DMS79 (cell line): ENCODE measurements around the gene RAB14.
"Not testable (repeated sequence)": the region's sequence is repeated elsewhere in the genome, so short reads cannot be mapped to it uniquely, and the experiment has no call there.

Experiments
- DNase-seq: peaks from one replicate; lab custom pipeline; 2025; lab: John Stamatoyannopoulos, UW

RAB14 gene

DNA sequence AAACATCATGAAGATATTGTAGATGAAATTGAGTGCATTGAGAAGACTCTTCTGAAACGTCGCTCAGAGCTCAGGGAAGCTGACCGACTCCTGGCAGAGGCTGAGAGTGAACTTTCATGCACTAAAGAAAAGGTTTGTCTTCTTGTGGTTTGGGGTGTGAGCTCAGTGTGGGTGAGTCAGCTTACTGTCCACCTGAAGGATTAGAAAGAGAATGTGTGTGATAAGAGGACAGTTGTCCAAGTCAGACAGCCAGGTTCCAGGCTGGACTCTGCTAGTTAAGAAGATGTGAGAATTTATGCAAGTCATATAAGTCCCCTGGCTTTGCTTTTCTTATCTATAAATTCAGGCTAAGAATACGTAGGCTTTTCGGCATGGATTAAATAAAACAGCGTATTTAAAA, 46.9 kb downstream of the RAB14 start:
- DNase-seq, result no peak

DNA sequence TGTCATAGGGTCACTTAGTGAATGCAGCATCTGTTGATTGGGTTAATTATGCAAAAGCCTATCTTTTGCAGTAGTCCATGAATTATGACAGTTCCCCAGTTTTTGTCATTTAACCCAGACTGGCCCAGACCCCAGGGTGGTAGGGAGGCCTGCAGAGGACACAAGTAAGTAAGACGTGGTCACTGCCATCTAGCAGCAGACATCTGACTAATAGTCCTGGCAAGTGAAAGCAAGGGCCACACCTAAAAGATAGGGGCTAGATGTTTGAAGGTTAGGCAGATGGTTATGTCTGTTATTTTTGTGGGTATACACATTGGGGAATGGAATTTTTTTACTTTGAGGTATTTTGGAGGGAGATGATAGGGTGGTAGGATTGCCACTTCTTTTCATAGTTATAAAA, 48.0 kb downstream of the RAB14 start:
- DNase-seq, result no peak

DNA sequence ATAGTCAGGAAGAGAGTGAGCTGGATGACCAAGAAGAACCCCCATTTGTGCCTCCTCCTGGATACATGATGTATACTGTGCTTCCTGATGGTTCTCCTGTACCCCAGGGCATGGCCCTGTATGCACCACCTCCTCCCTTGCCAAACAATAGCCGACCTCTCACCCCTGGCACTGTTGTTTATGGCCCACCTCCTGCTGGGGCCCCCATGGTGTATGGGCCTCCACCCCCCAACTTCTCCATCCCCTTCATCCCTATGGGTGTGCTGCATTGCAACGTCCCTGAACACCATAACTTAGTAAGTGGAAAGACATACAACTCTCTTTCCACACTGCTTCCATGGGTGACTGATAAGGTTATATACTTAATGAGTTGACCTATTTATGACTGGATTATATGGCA, 51.5 kb downstream of the RAB14 start:
- no peak for DNase-seq

DNA sequence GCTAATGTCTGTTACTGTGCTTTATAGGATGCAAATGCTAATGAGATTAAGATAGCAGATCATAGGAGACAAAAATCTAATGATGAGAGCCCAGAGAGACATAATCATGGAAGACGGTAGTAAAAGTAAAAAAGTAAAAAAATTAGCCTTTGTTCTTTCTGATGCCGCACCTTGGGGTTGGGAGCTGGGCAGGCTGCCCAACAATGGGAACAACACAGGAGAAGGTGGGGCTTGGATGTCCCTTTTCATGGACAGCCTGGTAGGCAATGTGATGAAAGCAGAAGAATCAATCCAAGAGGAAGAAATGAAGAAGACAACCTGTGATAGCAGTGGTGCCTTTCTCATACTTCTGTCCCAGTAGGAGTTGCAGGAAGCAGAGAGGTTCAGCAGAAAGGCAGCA, 57.2 kb downstream of the RAB14 start:
- DNase-seq, result no peak

DNA sequence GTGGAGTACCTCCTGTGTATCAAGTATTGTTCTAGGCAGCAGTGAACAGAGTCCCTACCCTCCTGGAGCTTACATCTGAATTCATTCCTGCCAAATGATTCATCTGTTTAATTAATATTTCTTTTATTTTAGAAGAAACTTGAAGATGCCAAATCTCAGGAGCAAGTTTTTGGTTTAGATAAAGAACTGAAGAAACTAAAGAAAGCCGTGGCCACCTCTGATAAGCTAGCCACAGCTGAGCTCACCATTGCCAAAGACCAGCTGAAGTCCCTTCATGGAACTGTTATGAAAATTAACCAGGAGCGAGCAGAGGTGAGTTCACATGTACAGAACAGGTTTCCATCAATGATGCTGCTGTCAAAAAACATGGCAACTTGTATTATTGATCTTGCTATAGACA, 57.9 kb downstream of the RAB14 start:
- DNase-seq, result no peak

DNA sequence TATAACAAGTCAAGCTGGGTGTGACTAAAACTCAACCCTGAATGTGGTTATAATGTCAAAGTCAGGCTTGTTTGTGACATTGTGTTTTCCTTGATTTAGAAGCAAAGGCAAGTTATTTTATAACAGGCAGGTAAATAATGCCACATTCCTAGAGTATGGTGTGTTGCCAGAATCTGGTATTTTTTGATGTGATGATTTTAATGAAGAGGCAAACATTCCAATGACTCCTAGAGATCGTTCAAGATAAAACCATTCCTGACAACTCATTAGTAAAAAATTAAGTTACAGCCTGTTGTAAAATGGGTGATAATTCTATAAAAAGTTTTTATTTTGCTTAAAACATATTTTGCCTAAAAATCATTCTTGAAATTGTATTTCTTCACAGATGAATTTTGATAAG, 60.0 kb downstream of the RAB14 start:
- no peak for DNase-seq

DNA sequence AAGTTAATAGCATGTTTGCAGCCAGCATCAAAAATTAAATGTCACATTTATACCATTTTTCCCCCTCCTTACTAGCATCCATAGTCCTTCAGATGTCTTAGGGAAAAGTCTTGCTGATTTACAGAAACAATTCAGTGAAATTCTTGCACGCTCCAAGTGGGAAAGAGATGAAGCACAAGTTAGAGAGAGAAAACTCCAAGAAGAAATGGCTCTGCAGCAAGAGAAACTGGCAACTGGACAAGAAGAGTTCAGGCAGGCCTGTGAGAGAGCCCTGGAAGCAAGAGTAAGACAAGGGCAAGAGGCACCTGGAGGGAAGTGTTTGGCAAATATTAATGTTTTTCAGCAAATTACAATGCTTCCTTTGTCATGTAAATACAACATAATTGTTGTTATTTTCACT, 60.4 kb downstream of the RAB14 start:
- no peak for DNase-seq

DNA sequence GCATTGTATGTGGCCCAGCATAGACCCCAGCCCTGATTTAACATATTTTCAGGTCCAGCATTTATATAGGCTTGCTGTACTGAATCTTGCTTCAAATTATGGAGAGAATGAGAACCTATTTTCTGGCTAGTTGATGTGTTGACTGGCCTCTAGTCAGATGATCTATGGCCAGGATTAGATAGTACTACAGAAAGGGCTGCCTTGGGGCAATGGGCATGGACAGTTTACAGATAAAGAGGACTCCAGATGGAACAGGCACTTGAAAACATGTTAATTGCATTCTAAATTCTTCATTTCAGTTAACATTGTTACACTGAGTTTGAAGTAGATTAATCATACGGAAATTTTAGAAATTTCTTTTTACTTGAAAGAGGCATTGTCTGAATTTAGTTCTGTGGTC, 61.5 kb downstream of the RAB14 start:
- no peak for DNase-seq

DNA sequence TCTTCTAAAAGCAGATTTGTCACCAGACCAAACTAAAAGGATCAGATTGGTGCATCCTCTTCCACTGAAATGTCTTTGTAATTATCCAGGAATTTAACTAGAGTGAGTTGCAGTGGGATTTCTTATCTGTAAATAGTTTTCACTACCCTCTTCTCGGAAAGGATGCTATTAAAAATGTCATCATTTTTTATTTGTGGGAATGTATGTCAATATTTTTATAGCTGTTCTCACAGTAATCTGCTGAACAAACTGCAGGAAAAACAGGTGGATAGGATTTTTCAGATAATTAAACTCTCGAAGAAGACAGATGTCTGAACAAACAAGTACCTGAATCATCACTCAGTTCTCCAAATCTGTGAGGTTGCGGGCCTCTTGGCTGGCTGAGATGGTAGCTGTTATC, 62.7 kb downstream of the RAB14 start:
- no peak for DNase-seq

DNA sequence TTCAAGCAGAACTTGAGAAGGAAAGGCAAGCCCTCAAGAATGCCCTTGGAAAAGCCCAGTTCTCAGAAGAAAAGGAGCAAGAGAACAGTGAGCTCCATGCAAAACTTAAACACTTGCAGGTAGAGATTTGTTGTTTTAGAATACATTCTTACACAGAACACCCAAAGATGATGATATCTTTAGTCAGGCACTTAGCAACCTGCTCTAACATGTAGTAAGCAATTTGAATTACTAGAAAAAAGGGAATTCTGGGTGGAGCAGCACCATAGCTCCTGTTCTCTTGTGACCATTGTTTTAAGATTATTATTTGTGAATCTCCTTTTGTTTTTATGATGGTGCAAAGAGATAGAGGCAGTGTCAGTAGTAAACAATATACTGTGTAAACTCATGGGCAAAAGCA, 63.1 kb downstream of the RAB14 start:
- no peak for DNase-seq

DNA sequence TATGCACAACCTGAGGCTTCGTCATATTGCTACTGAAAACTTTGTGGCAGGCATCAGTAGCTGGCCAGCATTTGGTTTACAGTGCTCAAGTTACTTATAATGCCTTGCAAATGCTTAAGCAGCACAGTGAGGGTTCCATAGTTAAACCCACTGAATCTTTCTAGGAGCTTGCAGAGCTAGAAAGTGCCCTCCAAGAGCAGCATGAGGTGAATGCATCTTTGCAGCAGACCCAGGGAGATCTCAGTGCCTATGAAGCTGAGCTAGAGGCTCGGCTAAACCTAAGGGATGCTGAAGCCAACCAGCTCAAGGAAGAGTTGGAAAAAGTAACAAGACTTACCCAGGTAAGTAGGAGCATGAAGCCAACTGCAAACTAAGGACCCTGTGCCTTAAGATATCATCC, 66.0 kb downstream of the RAB14 start:
- no peak for DNase-seq

DNA sequence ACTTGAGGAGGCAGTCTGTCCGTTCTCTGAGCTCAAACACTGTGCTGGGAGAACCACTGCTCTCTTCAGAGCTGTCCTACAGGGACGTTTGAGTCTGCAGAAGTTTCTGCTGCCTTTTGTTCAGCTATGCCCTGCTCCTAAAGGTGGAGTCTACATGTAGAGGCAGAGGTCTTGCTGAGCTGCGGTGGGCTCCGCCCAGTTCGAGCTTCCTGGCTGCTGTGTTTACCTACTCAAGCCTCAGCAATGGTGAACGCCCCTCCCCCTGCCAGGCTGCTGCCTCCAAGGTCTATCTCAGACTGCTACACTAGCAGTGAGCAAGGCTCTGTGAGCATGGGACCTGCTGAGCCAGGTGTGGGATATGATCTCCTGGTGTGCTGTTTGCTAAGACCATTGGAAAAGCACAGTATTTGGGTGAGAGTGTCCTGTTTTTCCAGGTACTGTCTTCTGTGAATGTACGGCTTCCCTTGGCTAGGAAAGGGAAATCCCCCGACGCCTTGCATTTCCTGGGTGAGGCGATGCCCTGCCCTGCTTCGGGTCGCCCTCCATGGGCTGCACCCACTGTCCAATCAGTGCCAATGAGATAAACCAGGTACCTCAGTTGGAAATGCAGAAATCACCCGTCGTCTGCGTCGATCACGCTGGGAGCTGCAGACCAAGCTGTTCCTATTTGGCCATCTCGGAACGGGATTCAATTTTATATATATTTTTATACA, 68.4 kb downstream of the RAB14 start:
- DNase-seq, result no peak

DNA sequence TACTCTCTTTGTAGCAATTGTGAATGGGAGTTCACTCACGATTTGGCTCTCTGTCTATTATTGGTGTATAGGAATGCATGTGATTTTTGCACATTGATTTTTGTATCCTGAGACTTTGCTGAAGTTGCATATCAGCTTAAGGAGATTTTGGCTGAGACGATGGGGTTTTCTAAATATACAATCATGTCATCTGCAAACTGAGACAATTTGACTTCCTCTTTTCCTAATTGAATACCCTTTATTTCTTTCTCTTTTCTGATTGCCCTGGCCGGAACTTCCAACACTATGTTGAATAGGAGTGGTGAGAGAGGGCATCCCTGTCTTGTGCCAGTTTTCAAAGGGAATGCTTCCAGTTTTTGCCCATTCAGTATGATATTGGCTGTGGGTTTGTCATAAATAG, 72.3 kb downstream of the RAB14 start:
- DNase-seq, result not testable (repeated sequence)
